Endothelial cell of umbilical vein (primary cell): Measurements from ENCODE around the gene RAC3. TPM values are rescaled to one million over a fixed set of nuclear protein-coding genes. Genes with fewer than 3 reads are reported as not detected.

ENCODE experiments used
- BruUV-seq: library from RNA; stranded (reverse); fragments of 400-500 nt; replicated peaks from 2 replicates; lab custom pipeline; 2021; lab: Mats Ljungman, UMichigan
- CTCF ChIA-PET: fragments of 300-600, 350-600 bp; sonication (Branson Sonifier 250); formaldehyde crosslinking; loops from one replicate; lab custom pipeline; 2021; ENCODE audit warnings: antibody characterized with exemption, inconsistent platforms; lab: Charles Lee
- POLR2A ChIA-PET: fragments of 300-600, 350-600 bp; sonication (Branson Sonifier 250); formaldehyde crosslinking; loops from one replicate; lab custom pipeline; 2021; ENCODE audit warnings: antibody characterized with exemption, inconsistent platforms; lab: Charles Lee
- DNase-seq: peaks from one replicate; pipeline ENCODE4 v3.0.0-alpha.2; 2011; ENCODE audit warnings: low read depth, low spot score
- FAIRE-seq: peaks from 2 replicates; lab custom pipeline; 2011; peaks lifted over from hg19 to GRCh38; lab: Jason Lieb, UNC
- H2AFZ ChIP-seq: 2 replicates; pipeline ENCODE4 v1.6.0; 2012; ENCODE audit warnings: low read depth, low read length, control low read depth, inconsistent platforms
- H3K27ac ChIP-seq: 2 replicates; pipeline ENCODE4 v1.5.1; 2011; ENCODE audit warnings: low read depth, mild to moderate bottlenecking, control low read depth, low read length, moderate library complexity; ENCODE audit not compliant: insufficient read depth
- H3K27me3 ChIP-seq, 2 experiments: 2 replicates each; pipeline versions ENCODE4 v1.6.0 to v1.6.1; 2011; ENCODE audit warnings: low read length in 2 of 2, mixed read lengths in 1 of 2; ENCODE audit not compliant: control insufficient read depth in 2 of 2, insufficient read depth in 2 of 2
- H3K36me3 ChIP-seq, 2 experiments: 2 replicates in 1 of 2; 3 replicates in 1 of 2; pipeline ENCODE4 v1.5.1; 2011; ENCODE audit warnings: low read length in 2 of 2, mild to moderate bottlenecking in 1 of 2, moderate library complexity in 1 of 2; ENCODE audit not compliant: control insufficient read depth in 2 of 2, insufficient read depth in 2 of 2; ENCODE audit errors: extremely low read depth in 1 of 2
- H3K4me1 ChIP-seq: 3 replicates; pipeline ENCODE4 v1.5.1; 2011; ENCODE audit warnings: mild to moderate bottlenecking, low read length; ENCODE audit not compliant: control insufficient read depth, insufficient read depth; ENCODE audit errors: extremely low read depth
- H3K4me2 ChIP-seq: 2 replicates; pipeline ENCODE4 v1.6.1; 2011; ENCODE audit warnings: low read length, control low read depth, mixed read lengths; ENCODE audit not compliant: insufficient read depth
- H3K4me3 ChIP-seq, 3 experiments: fragments of 200-600 bp in 1 of 3; sonication (generic), shearing (Covaris generic) in 1 of 3; replicated peaks in 1 of 3; 2 replicates each; pipeline ENCODE4 v1.5.1; 2011 to 2016; ENCODE audit warnings: control low read depth in 3 of 3, low read length in 3 of 3, mild to moderate bottlenecking in 2 of 3, inconsistent platforms in 1 of 3, low read depth in 1 of 3, moderate library complexity in 1 of 3; ENCODE audit not compliant: insufficient read depth in 1 of 3
- H3K79me2 ChIP-seq: 2 replicates; pipeline ENCODE4 v1.6.0; 2012; ENCODE audit warnings: low read length, inconsistent platforms; ENCODE audit not compliant: control insufficient read depth, insufficient read depth
- H3K9ac ChIP-seq: replicated peaks from 2 replicates; pipeline ENCODE3; 2011; ENCODE audit warnings: low read length, control low read depth; ENCODE audit not compliant: insufficient read depth; ENCODE audit errors: extremely low read depth
- H3K9me1 ChIP-seq: replicated peaks from 3 replicates; pipeline ENCODE4 v1.6.0; 2011; ENCODE audit warnings: mild to moderate bottlenecking, low read length; ENCODE audit not compliant: control insufficient read depth, insufficient read depth; ENCODE audit errors: extremely low read depth
- H3K9me3 ChIP-seq: replicated peaks from 2 replicates; pipeline ENCODE4 v1.5.1; 2012; ENCODE audit warnings: low read length, inconsistent platforms; ENCODE audit not compliant: control insufficient read depth, insufficient read depth
- H4K20me1 ChIP-seq: replicated peaks from 2 replicates; pipeline ENCODE3; 2011; ENCODE audit warnings: mild to moderate bottlenecking, low read length; ENCODE audit not compliant: control insufficient read depth, insufficient read depth; ENCODE audit errors: extremely low read depth
- CTCF ChIP-seq, 2 donors: IDR thresholded peaks; 1 replicate in 1 of 2; 2 replicates in 1 of 2; pipeline ENCODE4 v1.5.1; 2011; ENCODE audit warnings: low read length in 2 of 2, mild to moderate bottlenecking in 2 of 2, moderate library complexity in 2 of 2, control low read depth in 1 of 2, inconsistent platforms in 1 of 2, low read depth in 1 of 2; ENCODE audit not compliant: insufficient read depth in 1 of 2; ENCODE audit errors: extremely low read depth in 1 of 2
- EZH2 ChIP-seq: IDR thresholded peaks from 2 replicates; pipeline ENCODE4 v1.6.1; 2012; ENCODE audit warnings: borderline replicate concordance, low read depth, mild to moderate bottlenecking, moderate library complexity, low read length, inconsistent platforms; ENCODE audit not compliant: severe bottlenecking
- FOS ChIP-seq: IDR thresholded peaks from 2 replicates; pipeline ENCODE4 v1.6.1; 2011; ENCODE audit warnings: mild to moderate bottlenecking, low read length, moderate library complexity, borderline replicate concordance; ENCODE audit not compliant: insufficient read depth
- GATA2 ChIP-seq: IDR thresholded peaks from 2 replicates; pipeline ENCODE4 v1.7.0; 2011; ENCODE audit warnings: low read depth, mild to moderate bottlenecking, moderate library complexity, mixed read lengths, low read length; ENCODE audit not compliant: insufficient read length, insufficient read depth
- JUN ChIP-seq: IDR thresholded peaks from 2 replicates; pipeline ENCODE4 v1.6.1; 2011; ENCODE audit warnings: borderline replicate concordance, low read depth; ENCODE audit not compliant: insufficient read length, insufficient read depth
- MAX ChIP-seq: IDR thresholded peaks from 2 replicates; pipeline ENCODE4 v1.6.1; 2011; ENCODE audit not compliant: insufficient read depth, insufficient read length
- dilution Hi-C: fragments of 300-500 bp; cut with MboI; formaldehyde crosslinking; loops from one replicate; pipeline ENCODE4 v1.15.0; 2019; ENCODE audit warnings: low sequenced_read_pairs; ENCODE audit not compliant: extremely low pct_ligation_motif_present
- intact Hi-C: fragments of 100-400 bp; cut with micrococcal nuclease; formaldehyde crosslinking; loops from one replicate; pipeline ENCODE4 v1.10.0; 2022
- polyA plus RNA-seq, 4 experiments: library from polyadenylated mRNA; depleted of rRNA in 3 of 4; stranded (reverse) in 3 of 4; unstranded in 1 of 4; fragments of >200 nt; gene quantifications; 2 replicates each; pipeline versions ENCODE4 v1.2.1 to v1.2.3, GENCODE V29; 2011 to 2012; ENCODE audit warnings: missing spikeins in 1 of 4
- total RNA-seq: library from RNA; stranded (reverse); gene quantifications from 2 replicates; pipeline ENCODE4 v1.2.3, GENCODE V29; 2021

RAC3 gene
- total and polyA plus RNA-seq, 2 donors (not counting 3 experiments of a cell fraction or from before 2014, with no cell fraction given): 34.1 to 56.0 TPM

- H4K20me1 ChIP-seq: no peaks in the 10 kb centered on the region
- no peak overlapping the region for H3K27ac ChIP-seq
- DNase-seq: no peak
- dilution Hi-C loops: no loop called here
- TF ChIP-seq MAX: no peak
- TF ChIP-seq FOS: no peak
- TF ChIP-seq GATA2: no peak
- no peak for TF ChIP-seq JUN
- no peak for TF ChIP-seq EZH2
- no peak for TF ChIP-seq CTCF (IDR thresholded peaks at IDR 0.05; ENCODE audit: extremely low read depth in 1 of 2, insufficient read depth in 1 of 2, low read depth in 1 of 2, low read length in 2 of 2)
- ChIA-PET CTCF (interaction anchor here (1.0 to 3.8 kb wide), 2 partner anchors 12 to 19 kb away, joined by 4 to 18 read pairs; partner anchors contain the start of genes DCXR and RAC3), POLR2A (no interaction called here)
- no peaks in the 10 kb centered on the region for H3K27me3 ChIP-seq
- H3K4me1 ChIP-seq: peaks cover 11% of the 10 kb centered on the region
- no peak overlapping the region for H2AFZ ChIP-seq
- FAIRE-seq: no peak
- H3K9ac ChIP-seq: no peak overlapping the region
- no peaks in the 10 kb centered on the region for H3K9me3 ChIP-seq
- BruUV-seq: no TSS peak
- H3K4me3 ChIP-seq: no peak overlapping the region
- H3K36me3 ChIP-seq: peaks cover 0 to 16% of the 10 kb centered on the region in 2 experiments
- no peak overlapping the region for H3K4me2 ChIP-seq
- intact Hi-C loops: no loop called here
- H3K9me1 ChIP-seq: no peaks in the 10 kb centered on the region
- peaks cover 11% of the 10 kb centered on the region for H3K79me2 ChIP-seq
Measured at GRCh38 chr17:82049521-82049971, 18.1 kb downstream of the RAC3 start.
